22Rv1 (cell line): ENCODE results near the gene C1QA.

Experiments
- H3K27ac ChIP-seq: fragments of 450-650 bp; 2 replicates; pipeline ENCODE4 v1.5.1; 2017
- ZFX ChIP-seq: fragments of 450-650 bp; IDR thresholded peaks from 2 replicates; pipeline ENCODE4 v1.6.1; 2017; ENCODE audit warnings: antibody characterized with exemption, borderline replicate concordance
- TF ChIP-seq, protein P1 (sequence below): fragments of 450-650 bp; IDR thresholded peaks from 2 replicates; pipeline ENCODE4 v1.5.1; 2017; ENCODE audit warnings: mild to moderate bottlenecking

Gene C1QA

DNA sequence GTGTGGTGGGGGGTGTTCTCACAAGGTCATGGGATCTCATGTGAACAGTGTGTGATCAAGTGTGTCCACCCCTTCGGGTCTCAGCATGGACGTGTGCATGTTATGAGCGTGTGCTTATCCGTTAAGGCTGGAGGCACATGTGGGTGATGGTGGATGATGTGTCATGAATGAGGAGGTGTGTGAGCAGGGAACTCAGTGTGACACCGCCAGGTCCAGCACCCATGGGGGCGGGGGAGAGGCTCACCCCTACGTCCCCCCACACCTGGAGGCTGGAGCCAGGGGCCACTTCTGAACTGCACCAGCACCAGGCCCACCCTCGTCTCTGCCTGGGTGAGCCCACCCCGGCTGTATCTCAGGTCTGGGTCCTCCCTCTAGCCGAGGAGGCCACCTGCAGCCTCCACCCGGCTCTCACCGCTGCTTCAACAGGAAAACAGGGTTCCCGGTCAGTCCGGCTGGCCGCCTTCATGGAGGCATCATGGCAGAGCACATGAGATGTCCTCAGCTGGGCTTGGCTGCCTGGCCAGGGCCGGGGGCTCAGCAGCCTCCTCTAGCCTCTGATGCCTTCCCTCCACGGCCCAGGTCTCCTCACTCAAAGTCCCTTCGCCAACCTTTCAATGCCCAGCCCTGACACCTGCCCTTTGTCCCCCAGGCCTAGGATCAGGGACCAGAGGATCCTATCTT is 34.2 kb upstream of the C1QA start:
- H3K27ac ChIP-seq = no peak overlapping the region
- no peak for TF ChIP-seq ZFX
- TF ChIP-seq, protein P1, sequence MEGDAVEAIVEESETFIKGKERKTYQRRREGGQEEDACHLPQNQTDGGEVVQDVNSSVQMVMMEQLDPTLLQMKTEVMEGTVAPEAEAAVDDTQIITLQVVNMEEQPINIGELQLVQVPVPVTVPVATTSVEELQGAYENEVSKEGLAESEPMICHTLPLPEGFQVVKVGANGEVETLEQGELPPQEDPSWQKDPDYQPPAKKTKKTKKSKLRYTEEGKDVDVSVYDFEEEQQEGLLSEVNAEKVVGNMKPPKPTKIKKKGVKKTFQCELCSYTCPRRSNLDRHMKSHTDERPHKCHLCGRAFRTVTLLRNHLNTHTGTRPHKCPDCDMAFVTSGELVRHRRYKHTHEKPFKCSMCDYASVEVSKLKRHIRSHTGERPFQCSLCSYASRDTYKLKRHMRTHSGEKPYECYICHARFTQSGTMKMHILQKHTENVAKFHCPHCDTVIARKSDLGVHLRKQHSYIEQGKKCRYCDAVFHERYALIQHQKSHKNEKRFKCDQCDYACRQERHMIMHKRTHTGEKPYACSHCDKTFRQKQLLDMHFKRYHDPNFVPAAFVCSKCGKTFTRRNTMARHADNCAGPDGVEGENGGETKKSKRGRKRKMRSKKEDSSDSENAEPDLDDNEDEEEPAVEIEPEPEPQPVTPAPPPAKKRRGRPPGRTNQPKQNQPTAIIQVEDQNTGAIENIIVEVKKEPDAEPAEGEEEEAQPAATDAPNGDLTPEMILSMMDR = no peak

- no peak overlapping the region for H3K27ac ChIP-seq
Observed at GRCh38 chr1:22606161-22606560, 30.3 kb upstream of the C1QA start.

DNA sequence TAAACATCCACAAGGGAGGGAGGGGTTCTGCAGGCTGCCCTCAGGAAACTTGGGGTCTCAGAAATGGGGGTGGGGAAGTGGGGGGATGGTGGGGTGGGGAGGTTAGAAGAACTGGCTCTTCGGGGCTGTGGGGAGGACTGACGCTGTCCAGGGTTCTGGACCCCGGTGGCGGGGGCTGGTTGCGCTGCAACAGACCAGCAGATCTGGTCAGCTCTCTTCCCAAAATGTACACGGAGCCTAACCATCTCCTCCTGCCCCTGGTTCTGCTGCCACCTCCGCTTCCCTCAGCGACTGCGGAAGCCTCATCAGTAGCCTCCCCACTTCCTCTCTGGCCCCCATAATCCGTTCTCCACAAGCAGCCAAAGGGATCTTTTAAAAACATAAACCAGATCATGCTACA is 29.3 kb upstream of the C1QA start:
- no peak for TF ChIP-seq ZFX
- TF ChIP-seq, protein P1 = no peak

More at GRCh38 chr1:22606161-22606560, 30.3 kb upstream of the C1QA start:
- TF ChIP-seq, protein P1 = no peak
- TF ChIP-seq ZFX = no peak

DNA sequence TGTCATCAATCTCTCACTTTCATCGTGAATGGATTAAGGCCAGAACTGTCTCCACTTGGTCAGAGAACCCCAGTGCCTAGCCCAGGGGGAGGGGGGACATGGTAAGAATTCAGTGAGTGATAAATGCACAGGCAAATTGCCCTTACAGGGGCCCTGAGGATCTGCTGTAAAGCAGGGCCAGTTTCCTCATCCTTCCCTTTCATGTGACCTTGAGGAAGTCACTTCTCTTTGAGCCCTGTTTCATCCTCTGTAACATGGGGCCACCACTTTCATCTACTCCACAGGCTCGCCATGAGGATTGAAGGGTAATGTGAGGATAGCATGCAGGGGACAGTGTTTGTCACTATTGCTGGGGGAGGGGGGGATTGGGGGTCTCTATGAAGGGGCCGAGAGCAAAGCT is 28.1 kb upstream of the C1QA start:
- TF ChIP-seq, protein P1 = no peak
- TF ChIP-seq ZFX = no peak
- no peak overlapping the region for H3K27ac ChIP-seq

More for the DNA sequence above, 29.3 kb upstream of the C1QA start:
- H3K27ac ChIP-seq = no peak overlapping the region

GRCh38 chr1:22609291-22609690 is 27.1 kb upstream of the C1QA start:
- TF ChIP-seq, protein P1 = no peak
- TF ChIP-seq ZFX = no peak
- H3K27ac ChIP-seq = no peak overlapping the region

GRCh38 chr1:22611530-22611947 is 24.9 kb upstream of the C1QA start:
- TF ChIP-seq ZFX = no peak
- H3K27ac ChIP-seq = no peak overlapping the region

GRCh38 chr1:22612671-22613571 is 23.5 kb upstream of the C1QA start:
- no peak overlapping the region for H3K27ac ChIP-seq
- TF ChIP-seq, protein P1 = no peak
- TF ChIP-seq ZFX = no peak
